Ovary (tissue), 9 donors: ENCODE measurements around the gene CCL2. TPM values are rescaled to one million over a fixed set of nuclear protein-coding genes. Genes with fewer than 3 reads are reported as not detected.

Experiments
- DNase-seq, 5 donors: peaks; one replicate each; pipeline ENCODE4 v3.0.0-alpha.2; 2019 to 2020
- H3K27ac ChIP-seq, 2 donors: fragments of 200-600 bp; one replicate each; pipeline versions ENCODE4 v1.5.1 to v1.8.0; 2019 to 2022
- H3K27me3 ChIP-seq: fragments of 200-600 bp; one replicate; pipeline ENCODE4 v1.8.0; 2022
- H3K36me3 ChIP-seq: fragments of 200-600 bp; sonication (generic); one replicate; pipeline ENCODE4 v1.5.1; 2019
- H3K4me1 ChIP-seq: one replicate; pipeline ENCODE4 v1.8.1; 2013; ENCODE audit warnings: mild to moderate bottlenecking, moderate library complexity; ENCODE audit not compliant: insufficient read depth
- H3K4me3 ChIP-seq: fragments of 200-600 bp; sonication (generic); one replicate; pipeline ENCODE4 v1.5.1; 2017
- H3K9me3 ChIP-seq, 2 donors: fragments of 200-600 bp in 1 of 2; sonication (generic) in 1 of 2; one replicate each; pipeline versions ENCODE4 v1.5.1 to v1.8.1; 2013 to 2019; ENCODE audit warnings: mild to moderate bottlenecking in 1 of 2, moderate library complexity in 1 of 2
- CTCF ChIP-seq, 3 donors: fragments of 450-650 bp in 2 of 3; fragments of 200-600 bp in 1 of 3; IDR thresholded peaks; one replicate each; pipeline versions ENCODE4 v1.5.1 to v1.8.0; 2016 to 2022; ENCODE audit warnings: antibody characterized with exemption in 3 of 3, mild to moderate bottlenecking in 1 of 3
- EP300 ChIP-seq: sonication (generic); formaldehyde crosslinking; IDR thresholded peaks from one replicate; pipeline ENCODE4 v1.6.1; 2017; ENCODE audit warnings: antibody characterized with exemption
- POLR2A ChIP-seq: fragments of 450-650 bp; IDR thresholded peaks from one replicate; pipeline ENCODE4 v1.6.1; 2017; ENCODE audit warnings: antibody characterized with exemption, mild to moderate bottlenecking, moderate library complexity
- WGBS, 3 donors: extraction: QIAGEN DNeasy Blood & Tissue Kit in 1 of 3; methylation state at CpG; one replicate each; pipeline versions ENCODE4 v1.1.5 to v1.1.7; 2013 to 2017; 5-methylcytosine and 5-hydroxymethylcytosine counted together
- intact Hi-C, 4 donors: fragments of 100-400 bp; cut with DNase I; formaldehyde crosslinking; loops; one replicate each; pipeline versions ENCODE4 v1.11.0 to v1.15.1; 2022 to 2023
- polyA plus RNA-seq, 2 donors: library from polyadenylated mRNA; stranded (reverse); fragments of 200-250 nt in 1 of 2; fragments of 350-450 nt in 1 of 2; fragmentation: Illumina TruSeq in 1 of 2; extraction: RNeasy Lipid Tissue Mini Kit (QIAGEN cat#74804) in 1 of 2; gene quantifications; one replicate each; pipeline ENCODE4 v1.2.3, GENCODE V29; 2013 to 2014
- total RNA-seq, 7 donors: library from RNA; depleted of rRNA in 2 of 7; stranded (reverse); fragments of >200 nt in 2 of 7; fragmentation: NEBNext Ultra II Directional in 3 of 7; extraction: Animal tissue kit (Norgen Biotek cat#: 25700) in 3 of 7; gene quantifications; one replicate each; pipeline versions ENCODE4 v1.1.0 to v1.2.4, GENCODE V29; 2016 to 2023
- donor health status: DM: no; HTN: no; CAD: no; lungs with moderate emphysema.
- donor health status: DM: no; HTN: no; CAD: no.
- donor health status: Bipolar disorder and iron deficiency.
- donor health status: DM: yes; HTN: yes; CAD: no.
- donor health status: DM: no; HTN: no; CAD: no.
- donor health status: DM: yes; HTN: yes; CAD: no.

The CCL2 gene
- total and polyA plus RNA-seq, 9 donors = 5.0 to 156 (median 31.5) TPM

DNA sequence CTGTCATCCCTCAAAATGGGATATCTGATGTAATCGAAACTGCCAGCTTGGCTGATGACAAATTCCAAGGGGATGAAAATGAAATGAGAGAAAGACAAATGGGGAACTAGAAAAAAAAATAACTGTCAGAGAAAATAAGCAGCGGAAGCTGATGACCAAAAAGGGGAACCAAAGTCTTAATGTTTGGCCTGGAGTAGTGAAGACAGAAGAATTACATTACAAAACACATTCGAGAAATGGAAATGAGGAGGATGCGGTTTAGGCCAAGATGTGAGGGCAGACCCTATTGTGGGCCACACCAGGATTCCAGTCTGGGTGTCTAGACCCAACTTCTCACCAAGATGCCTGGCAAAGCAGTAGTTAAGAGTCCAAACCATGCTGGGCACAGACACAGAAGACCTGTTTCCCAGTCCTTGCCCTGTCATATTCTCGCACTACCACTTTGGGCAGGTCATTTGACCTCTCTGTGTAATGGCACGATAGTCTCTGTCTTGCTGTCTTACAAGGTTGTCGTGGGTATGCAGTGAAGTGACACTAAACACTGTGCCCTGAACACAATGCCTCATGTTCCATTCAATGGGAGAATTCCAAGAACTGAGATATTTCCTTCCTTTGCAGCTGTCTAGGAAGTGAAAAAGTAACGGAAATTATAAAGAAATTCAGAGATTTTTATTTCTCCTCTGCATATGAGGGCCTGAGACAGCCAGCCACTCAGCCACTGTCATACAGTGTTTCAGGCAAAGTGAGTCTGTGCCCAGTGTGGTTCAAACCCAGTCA is 12.3 kb upstream of the CCL2 start:
- H3K4me1 ChIP-seq = peaks cover 2% of the 10 kb centered on the region
- DNase-seq = no peak
- H3K9me3 ChIP-seq = no peaks in the 10 kb centered on the region
- H3K27ac ChIP-seq = no peak overlapping the region
- H3K4me3 ChIP-seq = no peak overlapping the region
- intact Hi-C loops = no loop called here
- no peaks in the 10 kb centered on the region for H3K36me3 ChIP-seq
- no peaks in the 10 kb centered on the region for H3K27me3 ChIP-seq
- TF ChIP-seq EP300 (no peak), CTCF (IDR thresholded peaks at IDR 0.05) (no peak), POLR2A (no peak)
- WGBS, 3 donors = 81 to 93% (median 90%) methylated on average over 8 of the region's 8 CpGs

GRCh38 chr17:34243364-34244320 is 11.4 kb upstream of the CCL2 start:
- no peaks in the 10 kb centered on the region for H3K9me3 ChIP-seq
- no peak for DNase-seq
- H3K36me3 ChIP-seq = no peaks in the 10 kb centered on the region
- 78 to 82% (median 81%) methylated on average over 7 of the region's 7 CpGs for WGBS, 3 donors
- H3K4me1 ChIP-seq = peaks cover 2% of the 10 kb centered on the region
- H3K27ac ChIP-seq = peak overlapping the region in 1 of 2 donors; percentile 6
- intact Hi-C loops = no loop called here
- H3K4me3 ChIP-seq = no peak overlapping the region
- H3K27me3 ChIP-seq = no peaks in the 10 kb centered on the region
- no peak for TF ChIP-seq POLR2A

- Histone ChIP-seq H3K27me3 (no peaks in the 10 kb centered on the region), H3K9me3 (no peaks in the 10 kb centered on the region), H3K4me1 (peaks cover 2% of the 10 kb centered on the region), H3K4me3 (no peak overlapping the region), H3K27ac (no peak overlapping the region), H3K36me3 (no peaks in the 10 kb centered on the region)
- intact Hi-C loops = no loop called here
- 59 to 72% (median 70%) methylated on average over 6 of the region's 6 CpGs for WGBS, 3 donors
- TF ChIP-seq EP300 = no peak
- no peak for TF ChIP-seq CTCF (IDR thresholded peaks at IDR 0.05)
- no peak for TF ChIP-seq POLR2A
- no peak for DNase-seq
Observed at GRCh38 chr17:34245351-34245905, 9.7 kb upstream of the CCL2 start.

DNA sequence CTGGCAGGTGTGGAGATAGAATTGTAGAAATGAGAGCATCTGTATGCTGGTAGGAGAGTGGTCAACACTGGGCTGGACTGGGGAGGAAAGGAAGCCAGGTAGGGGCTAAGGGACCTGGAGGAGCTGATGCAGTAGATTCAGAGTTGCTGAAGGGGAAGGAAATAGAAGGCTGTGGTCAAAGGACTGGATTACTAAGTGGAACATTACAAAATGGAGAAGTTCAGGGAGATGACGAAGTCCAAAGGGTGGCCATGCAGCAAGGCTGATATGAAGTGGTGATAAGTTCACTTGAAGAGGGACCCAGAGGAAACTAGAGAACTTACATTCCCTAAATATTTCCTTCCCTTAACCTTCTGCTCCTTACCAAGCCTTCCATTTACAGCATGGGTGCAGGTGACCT is 8.6 kb upstream of the CCL2 start:
- H3K36me3 ChIP-seq = no peaks in the 10 kb centered on the region
- intact Hi-C loops = no loop called here
- peaks cover 1% of the 10 kb centered on the region for H3K4me1 ChIP-seq
- no peak for DNase-seq
- TF ChIP-seq EP300 (no peak), POLR2A (no peak), CTCF (IDR thresholded peaks at IDR 0.05) (no peak)
- no peak overlapping the region for H3K27ac ChIP-seq
- 91 to 95% (median 94%) methylated on average over 1 of the region's 1 CpG for WGBS, 3 donors
- no peaks in the 10 kb centered on the region for H3K9me3 ChIP-seq
- H3K27me3 ChIP-seq = no peaks in the 10 kb centered on the region
- H3K4me3 ChIP-seq = no peak overlapping the region
